SU-DHL-6 (cell line): Measurements from ENCODE around the gene GTPBP10.

Experiments used
- CTCF ChIP-seq: fragments of 200-600 bp; sonication (generic); IDR thresholded peaks from one replicate; pipeline ENCODE4 v1.5.1; 2017; ENCODE audit warnings: antibody characterized with exemption, mild to moderate bottlenecking, low read length, moderate library complexity; ENCODE audit not compliant: insufficient read depth, poor library complexity, severe bottlenecking
- EZH2phosphoT487 ChIP-seq: fragments of 200-600 bp; sonication (generic), shearing (Covaris generic); conservative IDR thresholded peaks from 2 replicates; pipeline ENCODE4 v1.6.1; 2018; ENCODE audit warnings: mild to moderate bottlenecking, antibody characterized with exemption, low read length, moderate library complexity, mixed read lengths

GRCh38 chr7:90309872-90310271 lies 36.6 kb upstream of the GTPBP10 start:
- no peak for TF ChIP-seq CTCF
- no peak for TF ChIP-seq EZH2phosphoT487
